GM03348 (cell line): ENCODE data around the gene HADHA.
A peak's percentile ranks its signal among the peaks of the same experiment; 100 is the strongest.
"Not testable (repeated sequence)": the region's sequence is repeated elsewhere in the genome, so short reads cannot be mapped to it uniquely, and the experiment has no call there.

Experiments used
- DNase-seq: peaks from one replicate; pipeline ENCODE4 v3.0.0; 2012; ENCODE audit warnings: low spot score

HADHA gene

DNA sequence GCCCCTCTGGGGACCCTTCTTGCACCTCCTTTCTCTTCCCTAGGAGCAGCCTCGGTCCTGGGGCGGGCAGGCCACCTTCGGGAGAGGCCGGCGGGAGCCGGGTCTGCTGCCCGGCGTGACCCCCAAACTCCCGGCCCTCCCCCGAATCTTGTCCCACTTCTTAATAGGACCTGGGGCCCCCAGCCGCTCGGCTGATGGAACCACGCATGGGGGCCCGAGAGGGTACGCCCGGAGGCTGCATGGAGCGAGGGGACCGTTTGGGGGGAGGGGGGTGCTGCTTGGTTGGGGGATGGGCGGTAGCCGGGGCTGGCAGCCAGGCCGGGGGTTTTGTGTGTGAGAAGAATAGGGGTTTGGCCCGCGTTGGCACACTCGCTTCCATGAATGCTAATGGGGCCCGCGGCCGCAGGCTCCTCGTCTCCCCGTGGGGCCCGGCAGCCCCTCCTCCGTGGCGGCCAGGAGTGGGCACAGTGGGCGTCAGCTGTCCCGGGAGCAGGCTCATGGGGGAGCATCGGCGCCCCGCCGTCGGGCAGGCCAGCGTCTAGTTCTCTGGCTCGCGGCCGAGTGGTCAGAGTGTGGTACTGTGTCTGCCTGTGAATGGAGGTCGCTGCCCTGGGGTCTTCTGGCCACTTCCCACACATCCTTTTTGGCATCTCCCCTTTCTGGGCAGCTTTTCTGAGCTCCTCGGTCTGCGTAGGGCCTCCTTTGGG is 70.5 kb downstream of the HADHA start:
- peak; percentile 13 for DNase-seq

DNA sequence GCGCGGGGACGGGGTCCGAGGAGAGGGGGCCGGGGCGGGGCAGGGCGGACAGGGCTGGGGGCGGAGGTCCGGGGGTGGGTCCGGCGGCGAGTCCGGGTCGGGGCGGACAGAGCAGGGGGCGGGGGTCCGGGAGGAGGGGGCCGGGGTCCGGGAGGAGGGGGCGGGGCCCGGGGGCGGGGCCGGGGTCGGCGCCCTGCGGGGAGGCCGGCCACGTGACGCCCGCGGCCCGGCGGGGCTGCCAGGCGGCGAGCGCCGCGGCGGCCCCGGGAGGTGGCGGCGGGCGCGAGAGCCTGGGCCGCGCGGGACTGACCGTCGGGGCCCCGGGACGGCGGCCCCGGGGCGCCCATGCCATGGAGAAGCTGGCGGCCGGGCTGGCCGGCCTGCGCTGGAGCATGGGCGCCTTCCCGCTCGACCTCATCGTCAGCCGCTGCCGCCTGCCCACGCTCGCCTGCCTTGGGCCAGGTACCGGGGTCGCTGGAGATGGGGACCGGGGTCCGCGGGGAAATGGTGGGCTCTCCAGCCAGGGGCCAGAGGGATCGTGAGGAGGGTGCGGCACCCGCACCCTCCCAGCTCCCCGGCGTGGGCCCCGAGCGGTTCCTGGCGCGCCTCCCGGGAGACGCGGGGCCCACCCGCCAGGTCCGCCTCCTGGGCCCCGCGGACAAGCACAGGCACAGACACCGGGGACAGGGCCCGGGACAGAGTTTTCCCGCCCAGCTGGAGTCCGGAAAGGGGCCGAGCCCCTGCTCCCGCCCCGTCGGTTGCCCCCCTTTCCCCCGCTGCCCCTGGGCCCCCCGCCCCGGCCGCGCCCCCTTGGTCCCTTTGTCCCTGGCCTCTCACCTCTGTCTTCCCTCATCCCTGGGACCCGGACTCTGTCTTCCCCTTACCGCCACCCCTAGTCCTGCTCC is 71.3 kb downstream of the HADHA start, which contains the start of gene GAREM2:
TSS of gene GAREM2 (plus strand) at position 218 of the 905 bp plus-strand sequence. CDS start at position 351, 133 bp downstream.
- DNase-seq, result peak; percentile 63

DNA sequence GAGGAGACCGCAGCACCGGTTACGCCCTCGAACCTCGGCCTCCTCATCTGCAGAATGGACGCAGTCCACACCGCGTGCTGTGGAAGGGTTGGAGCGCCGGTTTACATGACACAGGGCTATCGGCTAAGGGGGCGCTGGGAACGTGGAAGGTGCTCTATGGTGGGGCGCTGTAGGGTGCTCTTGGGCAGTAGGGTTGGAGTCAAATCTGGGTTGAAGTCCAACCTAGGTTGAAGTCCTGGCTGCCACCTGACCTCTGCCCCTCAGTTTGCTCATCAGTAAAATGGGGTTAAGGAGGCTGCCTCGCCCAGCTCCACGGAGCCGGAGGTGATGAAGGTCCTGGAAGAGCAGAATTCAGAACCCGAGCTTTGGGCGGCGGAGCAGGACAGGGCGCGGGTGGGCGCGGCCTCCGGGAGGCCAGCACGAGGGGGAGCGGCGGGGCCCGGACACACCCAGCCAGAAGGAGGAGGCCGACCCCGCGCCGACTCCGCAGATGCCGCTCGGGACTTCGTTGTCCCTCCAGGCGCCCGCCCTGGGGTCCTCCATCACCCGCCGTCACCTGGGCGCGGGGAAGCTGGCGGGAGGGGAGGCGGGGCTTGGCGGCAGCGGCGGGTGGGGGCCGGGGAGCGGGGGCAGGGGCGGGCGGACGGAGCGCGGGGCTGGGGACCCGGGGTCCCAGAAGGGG is 72.1 kb downstream of the HADHA start:
- peak; percentile 21 for DNase-seq

GRCh38 chr2:26170795-26171194 is 73.6 kb downstream of the HADHA start:
- DNase-seq, result no peak

GRCh38 chr2:26169681-26170414 is 74.6 kb downstream of the HADHA start:
- DNase-seq, result no peak

DNA sequence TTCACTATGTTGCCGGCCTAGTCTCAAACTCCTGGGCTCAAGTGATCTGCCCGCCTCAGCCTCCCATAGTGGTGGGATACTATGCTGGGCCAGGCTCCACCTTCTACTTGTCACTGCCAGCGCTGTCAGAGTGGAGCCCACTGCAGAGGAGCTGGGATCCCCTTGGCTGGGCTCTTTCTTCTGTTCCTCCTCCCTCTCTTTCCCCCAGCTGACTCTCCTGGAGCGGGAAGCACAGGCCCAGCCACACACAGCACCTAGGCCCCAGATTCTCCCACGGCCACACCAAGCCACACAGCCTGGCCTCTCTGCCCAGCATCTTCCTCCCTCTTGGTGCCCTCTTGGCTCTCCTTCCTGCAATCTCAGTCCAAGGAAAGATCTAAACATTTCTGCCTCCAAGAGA is 75.2 kb downstream of the HADHA start:
- DNase-seq, result no peak

GRCh38 chr2:26168785-26169184 is 75.6 kb downstream of the HADHA start:
- DNase-seq, result no peak

DNA sequence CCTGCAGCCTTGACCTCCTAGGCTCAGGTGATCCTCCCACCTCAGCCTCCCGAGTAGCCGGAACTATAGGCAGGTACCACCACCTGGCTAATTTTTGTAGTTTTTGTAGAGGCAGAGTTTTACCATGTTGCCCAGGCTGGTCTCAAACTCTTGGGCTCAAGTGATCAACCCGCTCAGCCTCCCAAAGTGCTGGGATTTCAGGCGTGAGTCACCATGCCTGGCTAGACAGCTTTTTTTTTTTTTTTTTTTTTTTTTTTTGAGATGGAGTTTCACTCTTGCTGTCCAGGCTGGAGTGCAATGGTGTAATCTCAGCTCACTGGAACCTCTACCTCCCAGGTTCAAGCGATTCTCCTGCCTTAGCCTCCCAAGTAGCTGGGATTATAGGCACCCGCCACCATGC is 77.9 kb downstream of the HADHA start:
- DNase-seq, result not testable (repeated sequence)

DNA sequence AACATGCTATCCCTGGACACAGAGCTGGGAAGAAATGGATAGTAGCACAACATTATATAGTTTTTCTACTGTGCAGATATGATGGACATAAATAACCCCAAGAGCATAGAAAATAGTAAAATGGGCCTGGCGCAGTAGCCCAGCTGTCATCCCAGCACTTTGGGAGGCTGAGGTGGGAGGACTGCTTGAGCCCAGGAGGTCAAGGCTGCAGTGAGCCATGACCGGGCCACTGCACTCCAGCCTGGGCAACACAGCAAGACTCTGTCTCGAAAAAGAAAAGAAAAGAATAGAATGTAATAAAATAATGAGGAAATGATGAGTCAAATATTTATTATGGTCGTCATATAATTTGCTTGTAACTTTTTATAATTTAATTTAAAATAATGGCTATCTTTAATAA is 79.0 kb downstream of the HADHA start:
- DNase-seq, result no peak

DNA sequence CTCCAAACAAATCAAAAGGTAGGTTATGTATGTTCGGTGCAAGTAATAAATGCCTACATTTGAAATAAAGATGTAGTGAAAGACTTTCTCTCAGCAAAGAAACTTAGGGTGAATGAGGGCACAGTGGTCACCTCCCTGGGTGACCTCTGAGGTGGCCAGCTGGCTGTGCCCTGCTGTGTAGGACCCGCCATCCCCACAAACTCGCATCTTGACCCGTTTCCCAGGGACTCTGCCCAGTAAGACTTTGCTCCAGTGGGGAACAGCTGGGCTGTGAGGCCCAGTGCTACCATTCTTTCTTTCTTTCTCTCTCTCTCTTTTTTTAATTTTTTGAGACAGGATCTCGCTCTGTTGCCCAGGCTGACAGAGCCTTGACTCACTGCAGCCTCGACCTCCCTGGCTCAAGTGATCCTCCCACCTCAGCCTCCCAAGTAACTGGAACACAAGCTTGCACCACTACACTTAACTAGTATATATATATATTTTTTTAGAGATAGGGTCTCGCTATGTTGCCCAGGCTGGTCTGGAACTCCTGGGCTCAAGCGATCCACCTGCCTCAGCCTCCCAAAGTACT is 79.7 kb downstream of the HADHA start:
- no peak for DNase-seq

- no peak for DNase-seq
Observed at GRCh38 chr2:26164231-26164630, 80.2 kb downstream of the HADHA start.

DNA sequence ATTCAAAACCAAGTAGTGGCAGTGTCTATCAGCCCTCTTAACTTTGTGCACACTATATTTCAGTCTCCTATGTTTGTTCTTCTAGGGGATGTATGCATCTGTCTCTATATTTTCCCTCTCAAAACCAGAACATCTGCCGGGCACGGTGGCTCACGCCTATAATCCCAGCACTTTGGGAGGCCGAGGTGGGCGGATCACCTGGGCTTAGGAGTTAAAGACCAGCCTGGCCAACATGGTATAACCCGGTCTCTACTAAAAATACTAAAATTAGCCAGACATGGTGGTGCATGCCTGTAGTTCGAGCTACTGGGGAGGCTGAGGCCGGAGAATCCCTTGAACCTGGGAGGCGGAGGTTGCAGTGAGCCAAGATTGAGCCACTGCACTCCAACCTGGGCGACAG is 81.5 kb downstream of the HADHA start:
- no peak for DNase-seq

GRCh38 chr2:26161926-26162325 is 82.5 kb downstream of the HADHA start:
- DNase-seq, result no peak

DNA sequence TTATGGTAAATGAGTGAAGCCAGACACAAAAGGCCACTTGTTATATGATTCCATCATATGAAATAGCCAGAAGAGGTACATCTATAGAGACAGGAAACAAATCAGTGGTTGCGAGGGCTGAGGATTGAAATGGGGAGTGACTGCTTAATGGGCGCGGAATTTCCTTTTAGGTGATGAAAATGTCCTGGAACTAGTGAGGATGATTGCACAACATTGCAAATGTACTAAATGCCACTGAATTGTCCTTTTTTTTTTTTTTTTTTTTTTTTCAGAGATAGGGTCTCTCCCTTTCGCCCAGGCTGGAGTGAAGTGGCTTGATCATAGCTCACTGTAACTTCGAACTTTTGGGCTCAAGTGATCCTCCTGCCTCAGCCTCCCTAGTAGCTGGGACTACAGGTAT is 86.9 kb downstream of the HADHA start:
- no peak for DNase-seq

DNA sequence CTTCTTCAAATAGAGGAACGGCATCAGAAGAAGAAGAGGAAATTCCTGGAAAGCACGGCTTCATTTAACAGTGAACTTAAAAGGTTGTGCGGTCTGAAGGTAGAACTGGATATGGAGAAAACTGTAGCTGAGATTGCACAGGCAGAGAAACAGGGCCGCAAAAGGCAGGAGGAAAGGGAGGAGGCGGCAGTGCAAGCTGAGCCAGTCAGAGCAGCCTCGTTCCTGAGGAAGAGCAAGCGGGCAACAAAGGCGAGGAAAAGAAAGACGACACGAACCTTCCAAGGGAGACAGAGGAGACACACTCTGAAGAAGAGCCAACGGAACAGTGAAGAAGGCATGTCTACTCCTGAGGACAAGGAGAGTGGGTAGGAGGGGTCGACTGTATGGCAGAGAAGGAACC is 94.2 kb downstream of the HADHA start:
- no peak for DNase-seq

GRCh38 chr2:26148501-26148900 is 95.9 kb downstream of the HADHA start:
- DNase-seq, result no peak

DNA sequence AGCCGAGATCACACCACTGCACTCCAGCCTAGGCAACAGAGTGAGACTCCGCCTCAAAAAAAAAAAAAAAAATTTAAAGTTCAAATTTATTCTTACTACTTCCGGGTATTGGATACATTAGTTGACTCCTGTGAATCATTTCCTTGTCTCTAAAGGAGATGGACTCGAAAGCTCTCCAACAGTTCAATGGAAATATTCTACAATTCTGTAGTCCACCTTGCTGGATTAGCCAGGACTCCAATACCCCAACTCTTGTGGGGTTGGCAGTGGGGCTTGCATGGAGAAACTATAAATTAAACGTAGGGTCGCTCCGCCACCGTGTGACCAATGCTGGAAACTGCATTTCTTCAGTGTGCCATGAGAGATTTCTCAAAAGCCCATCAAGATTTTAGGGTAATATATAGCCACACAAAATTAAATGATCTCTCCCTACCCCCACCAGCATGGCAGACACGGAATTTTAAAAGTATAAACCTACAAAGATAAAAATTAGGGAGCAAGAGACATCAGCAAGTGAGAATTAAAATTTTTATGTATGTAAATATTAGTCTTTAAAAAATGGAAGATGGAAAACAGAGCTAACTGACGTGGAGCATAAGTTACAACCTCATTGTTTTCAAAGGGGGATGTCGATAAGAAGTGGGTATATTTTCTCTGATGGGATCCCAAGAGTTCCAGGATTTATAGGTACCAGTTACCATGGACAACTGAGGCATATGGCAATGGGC is 99.3 kb downstream of the HADHA start:
- DNase-seq, result peak; percentile 76

DNA sequence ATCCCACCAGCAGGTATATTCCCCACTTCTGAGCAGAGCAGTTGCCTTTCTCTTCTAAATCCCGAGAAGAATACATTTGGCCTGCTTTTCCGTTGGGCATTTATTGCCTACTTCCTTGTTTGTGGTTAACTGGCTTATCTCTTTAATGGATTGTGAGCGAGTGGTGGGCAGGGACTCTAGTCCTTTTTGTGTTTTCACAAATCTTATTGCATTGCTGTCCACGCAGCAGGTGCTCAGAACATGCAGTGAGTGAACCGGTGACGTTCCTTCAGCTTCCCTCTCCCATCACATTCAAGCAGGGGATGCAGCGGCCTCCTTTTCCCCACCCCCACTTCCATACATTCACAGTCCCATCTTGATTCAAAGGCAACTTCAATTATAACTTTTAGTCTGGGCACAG is 100.4 kb downstream of the HADHA start:
- no peak for DNase-seq

GRCh38 chr2:26141145-26141769 is 103.2 kb downstream of the HADHA start:
- no peak for DNase-seq
